HepG2 (cell line): ENCODE results near the gene ANKRD17. TPM values are rescaled to one million over a fixed set of nuclear protein-coding genes. Genes with fewer than 3 reads are reported as not detected.

ENCODE experiments used
- ATAC-seq: fragments of 200-7000 bp; cut with Tn5 transposase; 3 replicates; pipeline ENCODE4 v1.9.1; 2020; ENCODE audit warnings: mild to moderate bottlenecking, moderate library complexity
- BruUV-seq: library from RNA; stranded (reverse); fragments of 400-500 nt; replicated peaks from 2 replicates; lab custom pipeline; 2021; lab: Mats Ljungman, UMichigan
- CTCF ChIA-PET: fragments of 300-600 bp; formaldehyde crosslinking; extraction: SDS; loops from one replicate; lab custom pipeline; 2021; ENCODE audit warnings: low total read pairs, inconsistent platforms, low intra/inter-chr PET ratio; lab: Yijun Ruan, JAX
- POLR2A ChIA-PET: fragments of 350-600 bp; sonication (Branson Sonifier 250); formaldehyde crosslinking; loops from one replicate; lab custom pipeline; 2020; ENCODE audit warnings: antibody characterized with exemption, inconsistent platforms; lab: Yijun Ruan, JAX
- DNase-seq: peaks from one replicate; pipeline ENCODE4 v3.0.0-alpha.2; 2015; ENCODE audit warnings: low spot score
- FAIRE-seq: peaks from 3 replicates; lab custom pipeline; 2011; peaks lifted over from hg19 to GRCh38; lab: Jason Lieb, UNC
- H2AFZ ChIP-seq: one replicate; pipeline ENCODE4 v1.6.1; 2011; ENCODE audit warnings: low read length, inconsistent platforms
- H3K27ac ChIP-seq: fragments of 300-600 bp; 3 replicates; pipeline ENCODE4 v1.8.0; 2011; ENCODE audit warnings: mixed run types, mild to moderate bottlenecking, mixed read lengths, low read length, inconsistent platforms; ENCODE audit not compliant: insufficient read depth; ENCODE audit errors: extremely low read length
- H3K27me3 ChIP-seq, 2 experiments: fragments of 200-600 bp in 1 of 2; 2 replicates in 1 of 2; 3 replicates in 1 of 2; pipeline versions ENCODE4 v1.6.0 to v1.8.0; 2011; ENCODE audit warnings: low read length in 2 of 2, mild to moderate bottlenecking in 2 of 2, moderate library complexity in 2 of 2, inconsistent platforms in 1 of 2; ENCODE audit not compliant: insufficient read depth in 2 of 2, control insufficient read depth in 1 of 2
- H3K36me3 ChIP-seq, 2 experiments: fragments of 200-600 bp in 1 of 2; replicated peaks in 1 of 2; 2 replicates in 1 of 2; 3 replicates in 1 of 2; pipeline versions ENCODE4 v1.5.1 to v1.8.0; 2011; ENCODE audit warnings: low read length in 2 of 2, inconsistent platforms in 1 of 2; ENCODE audit not compliant: insufficient read depth in 2 of 2, control insufficient read depth in 1 of 2
- H3K4me1 ChIP-seq: 2 replicates; pipeline ENCODE4 v1.5.1; 2012; ENCODE audit warnings: low read length, inconsistent platforms; ENCODE audit not compliant: insufficient read depth
- H3K4me2 ChIP-seq: 2 replicates; pipeline ENCODE4 v1.6.0; 2011; ENCODE audit warnings: low read depth, low read length, inconsistent platforms
- H3K4me3 ChIP-seq, 3 experiments: fragments of 200-600 bp in 1 of 3; sonication (generic), shearing (Covaris generic) in 1 of 3; replicated peaks in 1 of 3; 2 replicates each; pipeline ENCODE4 v1.5.1; 2011 to 2016; ENCODE audit warnings: low read length in 3 of 3, inconsistent platforms in 2 of 3, low read depth in 2 of 3, mild to moderate bottlenecking in 2 of 3, control low read depth in 1 of 3, mixed read lengths in 1 of 3; ENCODE audit not compliant: insufficient read depth in 1 of 3
- H3K79me2 ChIP-seq: one replicate; pipeline ENCODE4 v1.6.1; 2011; ENCODE audit warnings: low read length, inconsistent platforms; ENCODE audit not compliant: insufficient read depth
- H3K9ac ChIP-seq: 2 replicates; pipeline ENCODE4 v1.6.0; 2011; ENCODE audit warnings: mild to moderate bottlenecking, low read depth, low read length, inconsistent platforms; ENCODE audit not compliant: insufficient read depth
- H3K9me3 ChIP-seq: 2 replicates; pipeline ENCODE4 v1.5.1; 2012; ENCODE audit warnings: mild to moderate bottlenecking, low read length
- H4K20me1 ChIP-seq: 2 replicates; pipeline ENCODE4 v1.6.0; 2011; ENCODE audit warnings: inconsistent platforms, mild to moderate bottlenecking, low read length, moderate library complexity; ENCODE audit not compliant: insufficient read depth
- ARID2 ChIP-seq: sonication (generic); formaldehyde crosslinking; IDR thresholded peaks from 2 replicates; pipeline ENCODE4 v1.8.1; 2022; ENCODE audit warnings: mild to moderate bottlenecking, missing genetic modification reagents, borderline replicate concordance
- ATF7 ChIP-seq, 2 experiments: fragments of 450-650 bp in 1 of 2; sonication (generic) in 1 of 2; formaldehyde crosslinking in 1 of 2; IDR thresholded peaks; 2 replicates each; pipeline versions ENCODE4 v1.4.0 to v1.6.1; 2016 to 2020; ENCODE audit warnings: antibody characterized with exemption in 1 of 2, mild to moderate bottlenecking in 1 of 2, missing genetic modification reagents in 1 of 2
- RFXAP ChIP-seq: sonication (generic); formaldehyde crosslinking; IDR thresholded peaks from 2 replicates; pipeline ENCODE4 v1.4.0; 2020; ENCODE audit warnings: missing genetic modification reagents, borderline replicate concordance
- SRSF1 ChIP-seq: fragments of 200-400 bp; formaldehyde crosslinking; optimal IDR thresholded peaks from 2 replicates; pipeline ENCODE3; 2017; ENCODE audit warnings: mild to moderate bottlenecking, low read depth, low read length, moderate library complexity
- ZNF543 ChIP-seq: sonication (generic); formaldehyde crosslinking; IDR thresholded peaks from 2 replicates; pipeline ENCODE4 v1.4.0; 2020; ENCODE audit warnings: mild to moderate bottlenecking, missing genetic modification reagents
- ZNF549 ChIP-seq: sonication (generic); formaldehyde crosslinking; IDR thresholded peaks from 2 replicates; pipeline ENCODE4 v1.5.0; 2020; ENCODE audit warnings: missing genetic modification reagents
- ZSCAN12 ChIP-seq: sonication (generic); formaldehyde crosslinking; IDR thresholded peaks from 2 replicates; pipeline ENCODE4 v1.9.0; 2021; ENCODE audit warnings: mild to moderate bottlenecking, missing genetic modification reagents
- ZXDC ChIP-seq: sonication (generic); formaldehyde crosslinking; IDR thresholded peaks from 2 replicates; pipeline ENCODE4 v1.5.0; 2020; ENCODE audit warnings: mild to moderate bottlenecking, missing genetic modification reagents
- WGBS: methylation state at CpG from one replicate; pipeline ENCODE4 v1.1.6; 2017; ENCODE audit warnings: low lambda C conversion rate; 5-methylcytosine and 5-hydroxymethylcytosine counted together
- in situ Hi-C: cut with HindIII; loops from 2 replicates; pipeline ENCODE4 v1.10.0; 2017; ENCODE audit warnings: low pct_unique_long_range_greater_than_20kb; ENCODE audit not compliant: extremely low pct_ligation_motif_present
- intact Hi-C: fragments of 100-400 bp; cut with micrococcal nuclease; formaldehyde crosslinking; loops from one replicate; pipeline ENCODE4 v1.10.0; 2022; ENCODE audit not compliant: unreplicated experiment
- polyA plus RNA-seq, 8 experiments: library from polyadenylated mRNA; depleted of rRNA in 3 of 8; stranded (reverse) in 7 of 8; unstranded in 1 of 8; fragments of >200 nt; fragmentation: Illumina TruSeq in 4 of 8; extraction: Trizol in 4 of 8; gene quantifications; 2 replicates each; pipeline versions ENCODE4 v1.2.1 to v1.2.3, GENCODE V29; 2011 to 2016; ENCODE audit warnings: low read depth in 4 of 8, missing spikeins in 1 of 8, mixed read lengths in 1 of 8; ENCODE audit not compliant: insufficient read depth in 1 of 8
- total RNA-seq, 5 experiments: library from RNA; depleted of rRNA; stranded (reverse); fragments of >200 nt; fragmentation: Illumina TruSeq; extraction: Trizol; gene quantifications; 2 replicates each; pipeline ENCODE4 v1.2.3, GENCODE V29; 2016; ENCODE audit warnings: low read depth in 1 of 5

Gene ANKRD17
- total and polyA plus RNA-seq, 2 of the 13 experiments (the other 11 are each of a cell fraction or from before 2014, with no cell fraction given): 55.7 to 61.1 TPM

DNA sequence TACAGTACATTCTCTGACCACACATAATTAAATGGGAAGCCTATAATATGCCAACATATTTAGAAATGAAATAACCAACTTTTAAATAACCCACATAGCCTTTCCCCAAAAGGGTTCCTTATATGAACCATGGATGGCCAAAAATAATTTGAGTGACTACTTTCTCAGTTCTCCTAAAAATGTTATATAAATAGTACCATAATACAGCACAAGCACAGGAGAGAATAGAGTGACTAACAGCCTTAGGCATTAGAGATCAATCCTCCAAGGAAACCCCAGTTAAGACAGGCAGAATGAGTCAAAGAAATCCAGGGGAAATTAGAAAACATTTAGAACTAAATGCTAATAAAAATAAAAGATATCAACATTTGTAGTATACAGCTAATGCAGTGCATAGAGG, 50.2 kb downstream of the ANKRD17 start:
- no peak overlapping the region for H3K4me3 ChIP-seq
- no peaks in the 10 kb centered on the region for H3K4me1 ChIP-seq

GRCh38 chr4:73206236-73206635, 52.4 kb downstream of the ANKRD17 start:
- ATAC-seq (no peak), FAIRE-seq (no peak), DNase-seq (no peak)
- no peak overlapping the region for H3K4me3 ChIP-seq
- H4K20me1 ChIP-seq: peaks cover 57% of the 10 kb centered on the region
- H3K27ac ChIP-seq: no peak overlapping the region
- H3K79me2 ChIP-seq: peaks cover 94% of the 10 kb centered on the region
- 97% methylated on average over 3 of the region's 3 CpGs for WGBS
- no peak overlapping the region for H3K9ac ChIP-seq
- no peak overlapping the region for H3K4me2 ChIP-seq
- intact Hi-C loops: no loop called here
- H2AFZ ChIP-seq: no peak overlapping the region
- ChIA-PET POLR2A (no interaction called here), CTCF (no interaction called here)
- TF ChIP-seq ATF7 (IDR thresholded peaks at IDR 0.05) (peak; percentile 20; the same call in 1 of the 2 replicates), ATF7 (CRISPR knock-in tag; IDR thresholded peaks at IDR 0.05) (no peak), ZXDC (no peak), ZSCAN12 (no peak)
- H3K27me3 ChIP-seq: no peaks in the 10 kb centered on the region
- no TSS peak for BruUV-seq
- in situ Hi-C loops: no loop called here
- no peaks in the 10 kb centered on the region; a peak in 1 of 5 replicates for H3K36me3 ChIP-seq
- H3K4me1 ChIP-seq: no peaks in the 10 kb centered on the region
- no peaks in the 10 kb centered on the region for H3K9me3 ChIP-seq

More for the DNA sequence above, 50.2 kb downstream of the ANKRD17 start:
- FAIRE-seq (no peak), ATAC-seq (no peak), DNase-seq (no peak)
- in situ Hi-C loops: no loop called here
- Histone ChIP-seq H4K20me1 (peaks cover 41% of the 10 kb centered on the region), H3K9me3 (no peaks in the 10 kb centered on the region), H3K36me3 (peaks cover 0 to 8% of the 10 kb centered on the region in 2 experiments; a peak in 2 of 5 replicates), H3K4me2 (no peak overlapping the region), H3K9ac (no peak overlapping the region), H3K27ac (no peak overlapping the region), H2AFZ (no peak overlapping the region), H3K79me2 (peaks cover 91% of the 10 kb centered on the region), H3K27me3 (no peaks in the 10 kb centered on the region)
- no peak for TF ChIP-seq ARID2
- no peak for TF ChIP-seq ZNF543 (CRISPR knock-in tag)
- no peak for TF ChIP-seq ATF7 (IDR thresholded peaks at IDR 0.05)
- TF ChIP-seq ATF7 (CRISPR knock-in tag; IDR thresholded peaks at IDR 0.05): no peak
- no peak for TF ChIP-seq SRSF1
- no peak for TF ChIP-seq ZNF549
- no peak for TF ChIP-seq RFXAP (CRISPR knock-in tag)
- POLR2A ChIA-PET: interaction anchor here (1.7 kb wide), 1 partner anchor 50 kb away, joined by 4 read pairs; the partner anchor contains the start of gene ANKRD17
- CTCF ChIA-PET: no interaction called here
- BruUV-seq: no TSS peak
- intact Hi-C loops: no loop called here
